Measurements from ENCODE around the gene SPECC1.

- TF ChIP-seq CTCF (IDR thresholded peaks at IDR 0.05) (no peak), POLR2A (IDR thresholded peaks at IDR 0.05) (no peak)
Measured at GRCh38 chr17:20299013-20299412, 289.9 kb downstream of the SPECC1 start.

Data from right lobe of liver (tissue), 4 donors.